ENCODE data around the gene MARCHF2.
"Not testable (repeated sequence)": the region's sequence is repeated elsewhere in the genome, so short reads cannot be mapped to it uniquely, and the experiment has no call there.

The MARCHF2 gene

GRCh38 chr19:8425331-8425730 lies 12.2 kb downstream of the MARCHF2 start:
- H3K27ac Mint-ChIP-seq: peak overlapping the region in 1 of 2 donors; percentile 80
- H3K9me3 Mint-ChIP-seq, H3K4me3 Mint-ChIP-seq, ATAC-seq, DNase-seq, H3K4me1 Mint-ChIP-seq, H3K27me3 Mint-ChIP-seq: not testable (repeated sequence)

- no peaks in the 10 kb centered on the region for H3K4me1 Mint-ChIP-seq
- H3K9me3 Mint-ChIP-seq: no peaks in the 10 kb centered on the region
- no peak for ATAC-seq
- H3K4me3 Mint-ChIP-seq: no peak overlapping the region
- H3K27me3 Mint-ChIP-seq: no peaks in the 10 kb centered on the region
- no peak for DNase-seq
- no peak overlapping the region for H3K27ac Mint-ChIP-seq
Observed at GRCh38 chr19:8426283-8426682, 13.2 kb downstream of the MARCHF2 start.

GRCh38 chr19:8429044-8429443 lies 15.9 kb downstream of the MARCHF2 start:
- Mint-ChIP-seq H3K9me3 (no peaks in the 10 kb centered on the region), H3K4me3 (no peak overlapping the region), H3K27ac (no peak overlapping the region), H3K27me3 (no peaks in the 10 kb centered on the region), H3K4me1 (no peaks in the 10 kb centered on the region)
- DNase-seq (no peak), ATAC-seq (no peak)

GRCh38 chr19:8429826-8430225 lies 16.7 kb downstream of the MARCHF2 start:
- H3K27me3 Mint-ChIP-seq: no peaks in the 10 kb centered on the region
- H3K4me1 Mint-ChIP-seq: no peaks in the 10 kb centered on the region
- no peak for ATAC-seq
- no peak overlapping the region for H3K4me3 Mint-ChIP-seq
- DNase-seq: no peak
- no peak overlapping the region for H3K27ac Mint-ChIP-seq
- H3K9me3 Mint-ChIP-seq: no peaks in the 10 kb centered on the region

- no peak for ATAC-seq
Observed at GRCh38 chr19:8430650-8431049, 17.5 kb downstream of the MARCHF2 start.

GRCh38 chr19:8438236-8438635 lies 25.1 kb downstream of the MARCHF2 start:
- DNase-seq: no peak
- no peaks in the 10 kb centered on the region for H3K9me3 Mint-ChIP-seq
- no peak overlapping the region for H3K27ac Mint-ChIP-seq

More at GRCh38 chr19:8430650-8431049, 17.5 kb downstream of the MARCHF2 start:
- no peak overlapping the region for H3K27ac Mint-ChIP-seq
- no peak overlapping the region for H3K4me3 Mint-ChIP-seq
- H3K27me3 Mint-ChIP-seq: no peaks in the 10 kb centered on the region
- no peaks in the 10 kb centered on the region for H3K9me3 Mint-ChIP-seq
- DNase-seq: no peak
- peaks cover 2% of the 10 kb centered on the region for H3K4me1 Mint-ChIP-seq

GRCh38 chr19:8441725-8442544 lies 28.8 kb downstream of the MARCHF2 start:
- Mint-ChIP-seq H3K27me3 (no peaks in the 10 kb centered on the region), H3K27ac (no peak overlapping the region), H3K4me3 (no peak overlapping the region), H3K4me1 (peaks cover 20% of the 10 kb centered on the region), H3K9me3 (no peaks in the 10 kb centered on the region)
- no peak for ATAC-seq
- DNase-seq: no peak

More at GRCh38 chr19:8438236-8438635, 25.1 kb downstream of the MARCHF2 start:
- Mint-ChIP-seq H3K27me3 (no peaks in the 10 kb centered on the region), H3K4me3 (no peak overlapping the region), H3K4me1 (peaks cover 7% of the 10 kb centered on the region)
- no peak for ATAC-seq

- peak overlapping the region; percentile 91 to 94 for H3K4me3 Mint-ChIP-seq
- peak overlapping the region; percentile 99 for H3K27ac Mint-ChIP-seq
- H3K4me1 Mint-ChIP-seq: peaks cover 41% of the 10 kb centered on the region
Observed at GRCh38 chr19:8444140-8444676, 31.1 kb downstream of the MARCHF2 start.

GRCh38 chr19:8444677-8445487 lies 31.8 kb downstream of the MARCHF2 start, which contains the start of gene HNRNPM:
HNRNPM (plus strand) TSS chr19:8444975; CDS start chr19:8444999, 24 bp downstream.
- peak within 1 kb of the TSS; percentile 91 to 94 for H3K4me3 Mint-ChIP-seq
- H3K27me3 Mint-ChIP-seq: no peaks in the 10 kb centered on the region
- peaks cover 45% of the 10 kb centered on the region for H3K4me1 Mint-ChIP-seq
- peak within 1 kb of the TSS; percentile 99 for H3K27ac Mint-ChIP-seq
- peak; percentile 99 to 100 for DNase-seq
- peak; percentile 95 for ATAC-seq
- no peaks in the 10 kb centered on the region for H3K9me3 Mint-ChIP-seq

More at GRCh38 chr19:8444140-8444676, 31.1 kb downstream of the MARCHF2 start:
- not testable (repeated sequence) for DNase-seq, H3K9me3 Mint-ChIP-seq, ATAC-seq, H3K27me3 Mint-ChIP-seq

- H3K27me3 Mint-ChIP-seq: no peaks in the 10 kb centered on the region
- H3K27ac Mint-ChIP-seq: peak overlapping the region; percentile 95 to 99
- peaks cover 50% of the 10 kb centered on the region for H3K4me1 Mint-ChIP-seq
- DNase-seq (peak; percentile 39 to 46), ATAC-seq (peak; percentile 25)
- H3K9me3 Mint-ChIP-seq: no peaks in the 10 kb centered on the region
- peak overlapping the region; percentile 91 to 94 for H3K4me3 Mint-ChIP-seq
Observed at GRCh38 chr19:8445488-8446001, 32.4 kb downstream of the MARCHF2 start.

GRCh38 chr19:8446061-8446709 lies 33.1 kb downstream of the MARCHF2 start:
- no peak for DNase-seq
- no peak for ATAC-seq
- Mint-ChIP-seq H3K27me3 (no peaks in the 10 kb centered on the region), H3K9me3 (no peaks in the 10 kb centered on the region), H3K4me1 (peaks cover 53% of the 10 kb centered on the region), H3K4me3 (peak overlapping the region; percentile 91 to 94), H3K27ac (peak overlapping the region; percentile 95 to 99)

GRCh38 chr19:8449830-8450229 lies 36.7 kb downstream of the MARCHF2 start:
- peak overlapping the region; percentile 61 to 71 for H3K27ac Mint-ChIP-seq
- H3K4me3 Mint-ChIP-seq: peak overlapping the region; percentile 4 to 19
- no peak for ATAC-seq
- H3K4me1 Mint-ChIP-seq: peaks cover 80% of the 10 kb centered on the region
- no peaks in the 10 kb centered on the region for H3K27me3 Mint-ChIP-seq
- no peaks in the 10 kb centered on the region for H3K9me3 Mint-ChIP-seq
- no peak for DNase-seq

- peaks cover 87% of the 10 kb centered on the region for H3K4me1 Mint-ChIP-seq
Observed at GRCh38 chr19:8451377-8451776, 38.3 kb downstream of the MARCHF2 start.

GRCh38 chr19:8451885-8452284 lies 38.8 kb downstream of the MARCHF2 start:
- no peaks in the 10 kb centered on the region for H3K27me3 Mint-ChIP-seq
- ATAC-seq: peak; percentile 81
- peak overlapping the region; percentile 29 to 31 for H3K4me3 Mint-ChIP-seq
- DNase-seq: peak in 1 of 2 donors; percentile 8
- peaks cover 87% of the 10 kb centered on the region for H3K4me1 Mint-ChIP-seq
- no peak overlapping the region for H3K27ac Mint-ChIP-seq
- no peaks in the 10 kb centered on the region for H3K9me3 Mint-ChIP-seq

More at GRCh38 chr19:8451377-8451776, 38.3 kb downstream of the MARCHF2 start:
- Mint-ChIP-seq H3K9me3 (no peaks in the 10 kb centered on the region), H3K27me3 (no peaks in the 10 kb centered on the region), H3K4me3 (peak overlapping the region; percentile 29 to 45), H3K27ac (peak overlapping the region in 1 of 2 donors; percentile 80)
- ATAC-seq: no peak
- no peak for DNase-seq
